HG02943 (cell line): Measurements from ENCODE around the gene AOPEP.
"Not testable (repeated sequence)": the region's sequence is repeated elsewhere in the genome, so short reads cannot be mapped to it uniquely, and the experiment has no call there.

Source experiments
- ATAC-seq: cut with Tn5 transposase; IDR thresholded peaks from one replicate; pipeline ENCODE4 v1.9.1; 2021; ENCODE audit warnings: mild to moderate bottlenecking, low read depth, moderate library complexity; ENCODE audit not compliant: unreplicated experiment

The AOPEP gene

DNA sequence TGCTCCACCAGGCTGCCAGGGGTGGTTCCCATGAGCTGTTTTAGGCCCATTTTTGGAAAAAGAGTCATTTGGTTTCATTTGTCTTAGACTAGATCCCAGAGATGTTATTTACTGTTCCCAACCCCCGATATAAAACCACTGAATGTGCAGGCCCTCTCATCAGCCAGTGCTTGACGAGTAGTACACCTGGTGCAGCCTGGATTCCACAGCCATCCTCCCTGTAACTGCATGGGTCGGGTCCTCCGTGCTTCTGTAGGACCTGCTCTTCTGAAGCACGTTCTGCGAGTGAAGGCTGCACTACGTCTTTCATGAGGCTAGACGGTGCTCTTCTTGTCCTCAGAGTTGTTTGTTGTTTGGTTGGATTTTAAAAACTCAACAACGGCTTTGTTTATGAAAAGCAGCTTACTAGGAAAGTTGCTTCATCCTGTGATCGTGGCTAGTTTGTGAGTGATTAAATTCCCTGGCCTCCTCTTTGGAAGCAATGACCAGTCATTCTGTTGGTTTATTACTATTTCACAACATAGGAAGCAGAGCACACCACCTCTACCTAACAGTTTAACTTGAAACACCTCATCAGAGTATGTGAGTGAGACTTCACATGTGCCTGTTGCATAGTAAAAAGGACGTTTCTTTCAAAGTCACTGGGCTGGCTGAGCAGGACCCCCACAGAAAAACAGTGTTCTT, 135.2 kb downstream of the AOPEP start:
- ATAC-seq: no peak

GRCh38 chr9:94864196-94864595, 137.7 kb downstream of the AOPEP start:
- no peak for ATAC-seq

DNA sequence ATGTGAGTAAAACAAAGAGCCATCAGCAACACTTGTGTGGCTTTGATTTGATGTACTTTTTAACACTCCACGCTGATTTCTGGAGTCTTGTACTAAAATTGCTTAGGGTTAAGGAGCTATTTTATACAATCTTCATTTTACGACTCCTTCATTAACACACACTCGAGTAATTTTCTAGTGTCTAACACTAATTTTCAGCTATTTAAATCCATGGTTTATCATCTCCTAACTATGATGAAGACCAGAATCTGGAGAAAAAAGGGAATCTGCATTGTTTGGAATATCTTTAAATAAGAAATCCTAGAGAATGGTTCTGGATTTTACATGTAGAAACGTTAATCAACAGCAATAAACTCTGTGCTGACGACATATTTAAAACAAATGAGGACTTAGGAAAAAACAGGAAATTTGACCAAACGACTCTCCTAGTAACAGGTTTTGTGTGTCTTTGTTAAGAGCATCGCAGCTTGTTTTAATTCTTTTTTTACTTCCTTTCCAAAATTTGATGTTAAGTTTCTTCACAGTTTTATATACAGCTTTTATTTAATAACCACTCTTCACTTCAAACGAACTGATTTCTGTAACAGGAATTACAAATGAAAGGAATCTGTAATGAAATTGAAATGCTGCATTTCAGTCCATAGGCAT, 138.5 kb downstream of the AOPEP start:
- ATAC-seq: no peak

DNA sequence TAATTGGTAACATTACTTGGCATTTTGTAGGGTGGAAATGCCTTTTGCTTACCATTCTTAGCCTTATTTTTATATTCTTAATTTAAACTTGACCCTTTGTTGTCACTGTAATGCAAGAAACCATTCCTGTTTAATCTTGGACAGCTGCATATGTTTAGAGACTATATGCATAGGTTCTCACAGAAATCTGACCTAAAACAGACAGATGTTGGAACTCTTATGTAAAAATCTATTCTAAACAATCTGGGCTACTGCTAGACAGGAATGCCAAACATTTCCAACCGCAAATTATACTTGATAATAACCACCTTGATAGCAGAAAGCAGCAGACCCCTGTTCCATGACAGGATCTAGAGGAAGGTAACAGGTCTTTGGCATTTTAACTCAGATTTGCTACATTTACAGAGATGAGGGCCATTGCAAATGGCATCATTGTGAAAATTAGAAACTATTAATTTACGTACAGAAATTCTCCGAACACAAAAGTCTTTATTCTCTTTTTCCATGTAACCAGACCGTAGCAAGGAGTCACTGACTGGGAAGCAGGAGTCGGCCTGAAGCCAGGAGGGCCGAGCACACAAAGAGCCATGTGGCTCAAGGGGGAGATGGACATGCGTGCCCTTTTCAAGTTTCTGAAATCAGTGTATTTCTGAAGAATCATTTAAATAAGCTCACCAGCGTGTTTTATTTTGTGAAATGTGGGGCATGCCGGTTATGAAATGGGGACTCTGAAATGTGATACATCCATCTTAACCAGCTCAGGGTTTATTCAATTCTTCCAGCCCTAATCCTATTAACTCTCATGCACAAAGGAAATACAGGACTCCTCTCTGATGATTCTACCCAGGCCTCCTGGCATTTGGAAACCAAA, 139.3 kb downstream of the AOPEP start:
- no peak for ATAC-seq

DNA sequence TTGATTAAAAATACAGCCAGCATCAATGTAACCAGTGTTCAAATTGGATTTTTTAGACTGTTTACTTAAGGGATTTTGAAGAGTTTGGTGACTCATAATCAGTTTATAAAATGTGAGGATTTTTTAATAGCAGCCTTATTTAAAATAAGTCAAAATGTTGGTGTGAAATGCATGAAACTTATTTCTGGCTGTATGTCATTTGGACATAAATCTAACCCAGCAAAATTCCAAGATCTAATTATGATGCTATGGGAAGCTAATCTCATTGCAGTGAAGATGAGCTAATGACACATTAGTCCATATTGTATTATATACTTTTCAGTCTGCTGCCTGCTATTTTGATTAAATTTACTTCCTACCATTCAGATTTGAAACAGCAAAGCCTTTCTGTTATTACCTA, 140.3 kb downstream of the AOPEP start:
- ATAC-seq: no peak

- no peak for ATAC-seq
Observed at GRCh38 chr9:94867281-94867841, 140.9 kb downstream of the AOPEP start.

- ATAC-seq: no peak
Observed at GRCh38 chr9:94867842-94868312, 141.4 kb downstream of the AOPEP start.

GRCh38 chr9:94868464-94868863, 142.0 kb downstream of the AOPEP start:
- no peak for ATAC-seq

GRCh38 chr9:94869415-94869843, 142.9 kb downstream of the AOPEP start:
- no peak for ATAC-seq

- no peak for ATAC-seq
Observed at GRCh38 chr9:94870465-94870792, 143.9 kb downstream of the AOPEP start.

- ATAC-seq: no peak
Observed at GRCh38 chr9:94870793-94871558, 144.5 kb downstream of the AOPEP start.

- ATAC-seq: no peak
Observed at GRCh38 chr9:94872083-94872833, 145.8 kb downstream of the AOPEP start.

GRCh38 chr9:94872891-94873511, 146.5 kb downstream of the AOPEP start:
- no peak for ATAC-seq

- no peak for ATAC-seq
Observed at GRCh38 chr9:94874316-94874715, 147.8 kb downstream of the AOPEP start.

GRCh38 chr9:94875300-94876020, 149.0 kb downstream of the AOPEP start:
- peak; percentile 92 for ATAC-seq

- ATAC-seq: not testable (repeated sequence)
Observed at GRCh38 chr9:94878804-94879203, 152.3 kb downstream of the AOPEP start.

DNA sequence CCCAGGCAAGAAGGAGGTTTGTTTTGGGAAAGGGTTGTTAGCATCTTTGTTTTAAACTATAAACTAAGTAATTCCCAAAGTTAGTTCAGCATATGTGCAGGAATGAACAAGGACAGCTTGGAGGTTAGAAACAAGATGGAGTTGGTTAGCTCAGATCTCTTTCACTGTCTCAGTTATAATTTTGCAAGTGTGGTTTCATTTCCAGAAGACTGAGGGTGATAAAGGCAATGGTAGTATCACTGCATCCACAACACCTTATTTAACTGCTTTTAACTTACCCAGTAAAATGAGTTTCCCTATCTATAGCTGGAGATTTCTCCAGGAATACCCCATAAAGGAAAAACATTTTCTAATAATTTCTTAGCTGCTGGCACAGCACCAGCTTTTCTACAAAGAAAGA, 152.7 kb downstream of the AOPEP start:
- no peak for ATAC-seq

GRCh38 chr9:94881023-94881422, 154.5 kb downstream of the AOPEP start:
- no peak for ATAC-seq
